HepG2 (cell line): ENCODE measurements around the gene HSPB2. TPM values are rescaled to one million over a fixed set of nuclear protein-coding genes. Genes with fewer than 3 reads are reported as not detected.

ENCODE experiments used
- ATAC-seq: fragments of 200-7000 bp; cut with Tn5 transposase; 3 replicates; pipeline ENCODE4 v1.9.1; 2020; ENCODE audit warnings: mild to moderate bottlenecking, moderate library complexity
- BruUV-seq: library from RNA; stranded (reverse); fragments of 400-500 nt; replicated peaks from 2 replicates; lab custom pipeline; 2021; lab: Mats Ljungman, UMichigan
- CTCF ChIA-PET: fragments of 300-600 bp; formaldehyde crosslinking; extraction: SDS; loops from one replicate; lab custom pipeline; 2021; ENCODE audit warnings: low total read pairs, inconsistent platforms, low intra/inter-chr PET ratio; lab: Yijun Ruan, JAX
- POLR2A ChIA-PET: fragments of 350-600 bp; sonication (Branson Sonifier 250); formaldehyde crosslinking; loops from one replicate; lab custom pipeline; 2020; ENCODE audit warnings: antibody characterized with exemption, inconsistent platforms; lab: Yijun Ruan, JAX
- DNase-seq: peaks from one replicate; pipeline ENCODE4 v3.0.0-alpha.2; 2015; ENCODE audit warnings: low spot score
- FAIRE-seq: peaks from 3 replicates; lab custom pipeline; 2011; peaks lifted over from hg19 to GRCh38; lab: Jason Lieb, UNC
- H2AFZ ChIP-seq: one replicate; pipeline ENCODE4 v1.6.1; 2011; ENCODE audit warnings: low read length, inconsistent platforms
- H3K27ac ChIP-seq: fragments of 300-600 bp; 3 replicates; pipeline ENCODE4 v1.8.0; 2011; ENCODE audit warnings: mixed run types, mild to moderate bottlenecking, mixed read lengths, low read length, inconsistent platforms; ENCODE audit not compliant: insufficient read depth; ENCODE audit errors: extremely low read length
- H3K27me3 ChIP-seq, 2 experiments: fragments of 200-600 bp in 1 of 2; 2 replicates in 1 of 2; 3 replicates in 1 of 2; pipeline versions ENCODE4 v1.6.0 to v1.8.0; 2011; ENCODE audit warnings: low read length in 2 of 2, mild to moderate bottlenecking in 2 of 2, moderate library complexity in 2 of 2, inconsistent platforms in 1 of 2; ENCODE audit not compliant: insufficient read depth in 2 of 2, control insufficient read depth in 1 of 2
- H3K36me3 ChIP-seq, 2 experiments: fragments of 200-600 bp in 1 of 2; replicated peaks in 1 of 2; 2 replicates in 1 of 2; 3 replicates in 1 of 2; pipeline versions ENCODE4 v1.5.1 to v1.8.0; 2011; ENCODE audit warnings: low read length in 2 of 2, inconsistent platforms in 1 of 2; ENCODE audit not compliant: insufficient read depth in 2 of 2, control insufficient read depth in 1 of 2
- H3K4me1 ChIP-seq: 2 replicates; pipeline ENCODE4 v1.5.1; 2012; ENCODE audit warnings: low read length, inconsistent platforms; ENCODE audit not compliant: insufficient read depth
- H3K4me2 ChIP-seq: 2 replicates; pipeline ENCODE4 v1.6.0; 2011; ENCODE audit warnings: low read depth, low read length, inconsistent platforms
- H3K4me3 ChIP-seq, 3 experiments: fragments of 200-600 bp in 1 of 3; sonication (generic), shearing (Covaris generic) in 1 of 3; replicated peaks in 1 of 3; 2 replicates each; pipeline ENCODE4 v1.5.1; 2011 to 2016; ENCODE audit warnings: low read length in 3 of 3, inconsistent platforms in 2 of 3, low read depth in 2 of 3, mild to moderate bottlenecking in 2 of 3, control low read depth in 1 of 3, mixed read lengths in 1 of 3; ENCODE audit not compliant: insufficient read depth in 1 of 3
- H3K79me2 ChIP-seq: one replicate; pipeline ENCODE4 v1.6.1; 2011; ENCODE audit warnings: low read length, inconsistent platforms; ENCODE audit not compliant: insufficient read depth
- H3K9ac ChIP-seq: 2 replicates; pipeline ENCODE4 v1.6.0; 2011; ENCODE audit warnings: mild to moderate bottlenecking, low read depth, low read length, inconsistent platforms; ENCODE audit not compliant: insufficient read depth
- H3K9me3 ChIP-seq: 2 replicates; pipeline ENCODE4 v1.5.1; 2012; ENCODE audit warnings: mild to moderate bottlenecking, low read length
- H4K20me1 ChIP-seq: 2 replicates; pipeline ENCODE4 v1.6.0; 2011; ENCODE audit warnings: inconsistent platforms, mild to moderate bottlenecking, low read length, moderate library complexity; ENCODE audit not compliant: insufficient read depth
- DNMT3B ChIP-seq: conservative IDR thresholded peaks from 2 replicates; pipeline ENCODE4 v1.6.1; 2016; ENCODE audit warnings: missing biosample characterization, control low read depth
- HMG20B ChIP-seq: conservative IDR thresholded peaks from 2 replicates; pipeline ENCODE4 v1.6.1; 2016; ENCODE audit warnings: missing genetic modification reagents, missing compliant biosample characterization
- JUN ChIP-seq: sonication (generic); formaldehyde crosslinking; IDR thresholded peaks from 2 replicates; pipeline ENCODE4 v1.4.0; 2020; ENCODE audit warnings: mild to moderate bottlenecking, missing genetic modification reagents
- NRL ChIP-seq: sonication (generic); formaldehyde crosslinking; IDR thresholded peaks from 2 replicates; pipeline ENCODE4 v1.5.0; 2020; ENCODE audit warnings: missing genetic modification reagents, mild to moderate bottlenecking, moderate library complexity, borderline replicate concordance
- SP2 ChIP-seq: sonication (generic); formaldehyde crosslinking; IDR thresholded peaks from 2 replicates; pipeline ENCODE4 v1.5.1; 2020; ENCODE audit warnings: mild to moderate bottlenecking, missing genetic modification reagents
- ZNF256 ChIP-seq: sonication (generic); formaldehyde crosslinking; conservative IDR thresholded peaks from 2 replicates; pipeline ENCODE4 v1.4.0; 2020; ENCODE audit warnings: missing genetic modification reagents
- WGBS: methylation state at CpG from one replicate; pipeline ENCODE4 v1.1.6; 2017; ENCODE audit warnings: low lambda C conversion rate; 5-methylcytosine and 5-hydroxymethylcytosine counted together
- in situ Hi-C: cut with HindIII; loops from 2 replicates; pipeline ENCODE4 v1.10.0; 2017; ENCODE audit warnings: low pct_unique_long_range_greater_than_20kb; ENCODE audit not compliant: extremely low pct_ligation_motif_present
- intact Hi-C: fragments of 100-400 bp; cut with micrococcal nuclease; formaldehyde crosslinking; loops from one replicate; pipeline ENCODE4 v1.10.0; 2022; ENCODE audit not compliant: unreplicated experiment
- polyA plus RNA-seq, 8 experiments: library from polyadenylated mRNA; depleted of rRNA in 3 of 8; stranded (reverse) in 7 of 8; unstranded in 1 of 8; fragments of >200 nt; fragmentation: Illumina TruSeq in 4 of 8; extraction: Trizol in 4 of 8; gene quantifications; 2 replicates each; pipeline versions ENCODE4 v1.2.1 to v1.2.3, GENCODE V29; 2011 to 2016; ENCODE audit warnings: low read depth in 4 of 8, missing spikeins in 1 of 8, mixed read lengths in 1 of 8; ENCODE audit not compliant: insufficient read depth in 1 of 8
- total RNA-seq, 5 experiments: library from RNA; depleted of rRNA; stranded (reverse); fragments of >200 nt; fragmentation: Illumina TruSeq; extraction: Trizol; gene quantifications; 2 replicates each; pipeline ENCODE4 v1.2.3, GENCODE V29; 2016; ENCODE audit warnings: low read depth in 1 of 5

HSPB2 gene
- total and polyA plus RNA-seq, 2 of the 13 experiments (the other 11 are each of a cell fraction or from before 2014, with no cell fraction given), result 0.04 TPM; not detected in 1

DNA sequence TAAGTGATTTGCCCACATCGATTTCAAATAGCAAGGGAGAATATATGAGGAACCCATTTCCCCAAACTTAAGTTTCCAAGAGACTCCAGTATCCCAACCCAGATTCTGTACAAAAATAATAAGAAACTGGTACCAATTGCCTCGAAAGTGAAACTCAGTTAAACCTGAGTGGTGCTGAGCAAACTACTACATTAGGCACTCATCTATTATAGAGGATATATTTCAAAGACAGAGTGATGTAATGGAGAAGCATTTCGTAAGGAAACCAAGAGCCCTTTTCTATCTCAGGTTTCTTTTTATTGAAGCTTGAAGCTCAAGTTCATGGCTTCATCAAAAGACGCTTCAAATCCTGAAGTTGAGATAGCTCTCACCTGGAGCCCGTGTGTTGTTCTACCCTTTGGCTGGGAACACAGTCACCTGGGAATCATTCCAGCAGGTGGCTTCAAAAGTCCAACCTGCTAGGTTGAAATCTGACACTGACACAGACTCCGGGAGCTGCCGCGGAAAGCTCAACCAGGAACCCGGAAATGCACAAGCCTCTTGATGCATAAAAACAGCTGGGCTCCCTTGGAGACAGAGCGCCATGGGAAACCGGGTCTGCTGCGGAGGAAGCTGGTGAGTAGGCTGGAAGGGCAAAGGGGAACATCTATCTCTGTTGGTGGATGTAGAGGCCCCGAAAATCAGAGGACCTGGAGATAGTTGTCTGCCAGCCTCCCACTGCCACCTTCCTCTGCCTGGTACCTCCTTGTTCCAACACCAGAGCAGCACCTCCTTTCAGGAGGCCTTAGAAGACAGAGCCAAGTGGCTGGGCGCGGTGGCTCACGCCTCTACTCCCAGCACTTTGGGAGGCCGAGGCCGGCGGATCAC lies 6.1 kb downstream of the HSPB2 start, which contains the start of gene C11orf52 (continued):
- no peak for TF ChIP-seq ZNF256 (CRISPR knock-in tag)
- TF ChIP-seq DNMT3B (CRISPR knock-in tag), result no peak
- no peak for TF ChIP-seq SP2 (CRISPR knock-in tag)

DNA sequence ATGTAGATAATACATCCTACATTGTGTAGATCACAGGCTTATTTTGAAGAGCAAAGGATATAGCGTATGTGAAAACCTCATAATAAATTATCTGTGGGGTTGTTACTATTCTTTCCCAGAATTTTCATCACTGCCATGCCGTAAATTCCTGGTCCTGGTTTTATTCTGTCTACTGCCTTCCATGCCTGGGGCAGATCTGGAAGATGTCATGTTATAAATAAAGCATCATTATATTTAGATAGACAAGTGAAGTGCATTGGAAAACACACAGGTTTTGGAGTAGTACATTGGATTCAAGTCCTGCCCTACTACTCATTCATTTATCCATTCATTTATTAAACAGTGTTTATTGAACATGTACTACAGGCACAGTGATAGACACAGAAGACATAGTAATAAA lies 8.4 kb downstream of the HSPB2 start:
- 67% methylated on average over 2 of the region's 2 CpGs for WGBS
- Histone ChIP-seq H2AFZ (no peak overlapping the region), H3K9ac (no peak overlapping the region), H3K79me2 (no peaks in the 10 kb centered on the region), H4K20me1 (no peaks in the 10 kb centered on the region), H3K4me3 (no peak overlapping the region), H3K27me3 (no peaks in the 10 kb centered on the region), H3K4me2 (no peak overlapping the region), H3K27ac (no peak overlapping the region), H3K4me1 (peaks cover 96% of the 10 kb centered on the region), H3K9me3 (no peaks in the 10 kb centered on the region), H3K36me3 (no peaks in the 10 kb centered on the region)
- in situ Hi-C loops (no loop called here), intact Hi-C loops (no loop called here)
- CTCF ChIA-PET, result no interaction called here
- POLR2A ChIA-PET, result no interaction called here
- FAIRE-seq, result no peak
- BruUV-seq, result no TSS peak
- ATAC-seq, result no peak
- TF ChIP-seq NRL (CRISPR knock-in tag), result no peak
- no peak for TF ChIP-seq JUN
- TF ChIP-seq HMG20B (CRISPR knock-in tag), result no peak
- no peak for DNase-seq
